Measurements from ENCODE around the gene DMRTC1B.
"Not testable (repeated sequence)": the region's sequence is repeated elsewhere in the genome, so short reads cannot be mapped to it uniquely, and the experiment has no call there.

DMRTC1B gene

GRCh38 chrX:72837532-72837931, 60.8 kb downstream of the DMRTC1B start:
- POLR2A ChIA-PET; CTCF ChIA-PET; H3K27ac ChIP-seq (ENCODE audit: extremely low read depth, low read depth, low read length); H3K4me3 ChIP-seq (ENCODE audit: low read depth, low read length); H3K9me3 ChIP-seq (ENCODE audit: control insufficient read depth, insufficient read depth, low read depth, low read length); H3K36me3 ChIP-seq (ENCODE audit: control insufficient read depth in 2 of 2, insufficient read depth in 1 of 2, low read length in 2 of 2); H3K4me1 ChIP-seq (ENCODE audit: control insufficient read depth, insufficient read depth, low read length): not testable (repeated sequence)

DNA sequence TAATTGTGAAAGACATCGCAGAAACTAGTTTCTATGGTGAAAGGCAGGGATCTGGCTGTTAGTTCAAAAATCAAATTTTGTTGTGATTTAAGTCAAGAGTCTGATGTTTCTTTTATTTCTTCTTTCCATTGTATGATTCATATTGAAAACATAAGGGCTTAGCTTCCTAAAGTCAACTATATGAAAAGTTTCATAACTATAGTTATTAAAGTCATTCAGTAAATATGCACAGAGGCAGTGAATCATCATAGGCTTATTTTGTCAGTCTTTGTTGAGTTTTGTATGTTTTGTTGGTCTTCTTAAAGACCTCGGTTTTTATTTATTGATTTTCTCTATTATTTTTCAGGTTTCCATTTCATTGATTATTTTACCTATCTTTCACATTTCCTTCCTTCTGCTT, 106.2 kb downstream of the DMRTC1B start:
- H3K4me1 ChIP-seq (ENCODE audit: control insufficient read depth, insufficient read depth, low read length); H3K9me3 ChIP-seq (ENCODE audit: control insufficient read depth, insufficient read depth, low read depth, low read length); POLR2A ChIA-PET; H3K36me3 ChIP-seq (ENCODE audit: control insufficient read depth in 2 of 2, insufficient read depth in 1 of 2, low read length in 2 of 2); H3K4me3 ChIP-seq (ENCODE audit: low read depth, low read length); H3K27ac ChIP-seq (ENCODE audit: extremely low read depth, low read depth, low read length); CTCF ChIA-PET: not testable (repeated sequence)

- POLR2A ChIA-PET; H3K9me3 ChIP-seq (ENCODE audit: control insufficient read depth, insufficient read depth, low read depth, low read length); H3K36me3 ChIP-seq (ENCODE audit: control insufficient read depth in 2 of 2, insufficient read depth in 1 of 2, low read length in 2 of 2): not testable (repeated sequence)
Observed at GRCh38 chrX:72889740-72890139, 113.0 kb downstream of the DMRTC1B start.

More at GRCh38 chrX:72889740-72890139, 113.0 kb downstream of the DMRTC1B start:
- H3K4me1 ChIP-seq (ENCODE audit: control insufficient read depth, insufficient read depth, low read length); H3K27ac ChIP-seq (ENCODE audit: extremely low read depth, low read depth, low read length); H3K4me3 ChIP-seq (ENCODE audit: low read depth, low read length); CTCF ChIA-PET: not testable (repeated sequence)

All from HEK293 (cell line).